H1 (cell line): Measurements from ENCODE around the gene SEC22B.
"Not testable (repeated sequence)": the region's sequence is repeated elsewhere in the genome, so short reads cannot be mapped to it uniquely, and the experiment has no call there.

Experiments used
- CHD2 ChIP-seq: IDR thresholded peaks from 2 replicates; pipeline ENCODE4 v1.6.1; 2012; ENCODE audit warnings: low read length, improper control_type of control experiment
- CREB1 ChIP-seq: IDR thresholded peaks from 2 replicates; pipeline ENCODE4 v1.6.1; 2012; ENCODE audit warnings: inconsistent platforms
- EP300 ChIP-seq, 2 experiments: IDR thresholded peaks; 1 replicate in 1 of 2; 2 replicates in 1 of 2; pipeline ENCODE4 v1.6.1; 2011 to 2012; ENCODE audit warnings: low read depth in 2 of 2, low read length in 2 of 2, mild to moderate bottlenecking in 2 of 2, borderline replicate concordance in 1 of 2, inconsistent platforms in 1 of 2, moderate library complexity in 1 of 2
- GABPA ChIP-seq: IDR thresholded peaks from 2 replicates; pipeline ENCODE4 v1.6.1; 2011; ENCODE audit warnings: mild to moderate bottlenecking, low read length, moderate library complexity, borderline replicate concordance; ENCODE audit not compliant: insufficient read depth
- POLR2A ChIP-seq, 2 experiments: IDR thresholded peaks; 1 replicate in 1 of 2; 2 replicates in 1 of 2; pipeline ENCODE4 v1.6.1; 2011; ENCODE audit warnings: low read depth in 2 of 2, low read length in 2 of 2, mild to moderate bottlenecking in 2 of 2; ENCODE audit errors: control extremely low read depth in 1 of 2
- SUZ12 ChIP-seq: fragments of 200-600 bp; sonication (generic); IDR thresholded peaks from 2 replicates; pipeline ENCODE4 v1.6.1; 2012; ENCODE audit warnings: mild to moderate bottlenecking, inconsistent platforms, low read length, moderate library complexity, mixed read lengths
- YY1 ChIP-seq: IDR thresholded peaks from 2 replicates; pipeline ENCODE4 v1.6.1; 2011; ENCODE audit warnings: low read depth, mild to moderate bottlenecking, low read length
- TF ChIP-seq, protein P1 (sequence below): IDR thresholded peaks from 2 replicates; pipeline ENCODE4 v1.6.1; 2011; ENCODE audit warnings: low read depth, mild to moderate bottlenecking, low read length; ENCODE audit not compliant: insufficient read depth
- TF ChIP-seq, protein P2 (sequence below), 3 experiments: IDR thresholded peaks; 1 replicate in 2 of 3; 2 replicates in 1 of 3; pipeline versions ENCODE4 v1.5.1 to v1.6.1; 2011; ENCODE audit warnings: low read length in 3 of 3, mild to moderate bottlenecking in 3 of 3, inconsistent platforms in 2 of 3, low read depth in 1 of 3, moderate library complexity in 1 of 3; ENCODE audit not compliant: insufficient read depth in 1 of 3; ENCODE audit errors: control extremely low read depth in 1 of 3

DNA sequence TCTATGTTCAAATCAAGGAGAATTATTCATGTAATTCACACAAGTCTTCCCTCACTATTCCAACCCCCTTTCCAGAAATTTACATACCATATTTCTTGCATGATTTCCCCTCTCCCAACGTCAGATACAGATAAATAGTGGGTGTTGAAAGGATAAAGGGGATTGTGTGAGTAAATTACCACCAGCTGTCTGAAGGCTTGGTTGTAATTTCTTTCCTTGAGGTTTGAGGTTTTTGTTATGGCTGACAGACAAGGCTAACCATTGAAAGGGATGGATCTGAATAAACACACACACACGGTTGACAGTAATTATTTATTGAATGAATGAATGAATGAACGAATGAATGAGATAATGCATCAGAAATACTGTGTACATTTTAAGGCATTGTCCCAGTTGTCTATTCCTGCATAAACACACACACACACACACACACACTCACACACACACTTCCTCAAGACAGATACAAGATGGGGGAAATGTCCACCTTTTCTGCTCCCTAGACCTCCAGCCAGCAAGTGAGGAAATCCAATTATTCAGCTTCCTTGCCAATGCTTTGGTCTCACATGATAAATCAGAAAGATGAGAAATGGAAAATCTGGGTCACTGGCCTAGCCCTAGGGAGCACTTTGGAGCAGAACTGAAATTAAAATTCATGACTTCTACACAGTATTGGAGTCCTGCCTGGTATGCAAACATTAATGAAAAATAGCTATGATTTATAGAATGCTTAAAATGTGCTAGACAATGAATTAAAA lies 41.0 kb upstream of the SEC22B start:
- TF ChIP-seq, protein P1, sequence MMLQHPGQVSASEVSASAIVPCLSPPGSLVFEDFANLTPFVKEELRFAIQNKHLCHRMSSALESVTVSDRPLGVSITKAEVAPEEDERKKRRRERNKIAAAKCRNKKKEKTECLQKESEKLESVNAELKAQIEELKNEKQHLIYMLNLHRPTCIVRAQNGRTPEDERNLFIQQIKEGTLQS = not testable (repeated sequence)
- not testable (repeated sequence) for TF ChIP-seq CHD2; EP300 (IDR thresholded peaks at IDR 0.05; ENCODE audit: borderline replicate concordance in 1 of 2, low read depth in 2 of 2, low read length in 2 of 2); CREB1; YY1; GABPA; SUZ12; POLR2A (IDR thresholded peaks at IDR 0.05; ENCODE audit: control extremely low read depth in 1 of 2, low read depth in 2 of 2, low read length in 2 of 2)
- TF ChIP-seq, protein P2, sequence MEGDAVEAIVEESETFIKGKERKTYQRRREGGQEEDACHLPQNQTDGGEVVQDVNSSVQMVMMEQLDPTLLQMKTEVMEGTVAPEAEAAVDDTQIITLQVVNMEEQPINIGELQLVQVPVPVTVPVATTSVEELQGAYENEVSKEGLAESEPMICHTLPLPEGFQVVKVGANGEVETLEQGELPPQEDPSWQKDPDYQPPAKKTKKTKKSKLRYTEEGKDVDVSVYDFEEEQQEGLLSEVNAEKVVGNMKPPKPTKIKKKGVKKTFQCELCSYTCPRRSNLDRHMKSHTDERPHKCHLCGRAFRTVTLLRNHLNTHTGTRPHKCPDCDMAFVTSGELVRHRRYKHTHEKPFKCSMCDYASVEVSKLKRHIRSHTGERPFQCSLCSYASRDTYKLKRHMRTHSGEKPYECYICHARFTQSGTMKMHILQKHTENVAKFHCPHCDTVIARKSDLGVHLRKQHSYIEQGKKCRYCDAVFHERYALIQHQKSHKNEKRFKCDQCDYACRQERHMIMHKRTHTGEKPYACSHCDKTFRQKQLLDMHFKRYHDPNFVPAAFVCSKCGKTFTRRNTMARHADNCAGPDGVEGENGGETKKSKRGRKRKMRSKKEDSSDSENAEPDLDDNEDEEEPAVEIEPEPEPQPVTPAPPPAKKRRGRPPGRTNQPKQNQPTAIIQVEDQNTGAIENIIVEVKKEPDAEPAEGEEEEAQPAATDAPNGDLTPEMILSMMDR (IDR thresholded peaks at IDR 0.05; ENCODE audit: control extremely low read depth in 1 of 3, insufficient read depth in 1 of 3, low read depth in 1 of 3, low read length in 3 of 3) = not testable (repeated sequence)
